Measurements from ENCODE around the gene ARAP3. TPM values are rescaled to one million over a fixed set of nuclear protein-coding genes. Genes with fewer than 3 reads are reported as not detected.

The ARAP3 gene
- total RNA-seq, 1 donor from 2014 or later: 1.3 TPM

Other genes with a start within 250 kb of the ARAP3 start
- 92.4 and 99.9 TPM in 2 replicates for gene PCDHGC3, start 206.3 kb downstream of the ARAP3 start, total RNA-seq
- 2.8 and 3.7 TPM in 2 replicates for gene PCDHGC4, start 197.2 kb downstream of the ARAP3 start, total RNA-seq
- gene PCDHGC5, start 193.1 kb downstream of the ARAP3 start, total RNA-seq: 1.4 and 1.9 TPM in 2 replicates
- gene DIAPH1, start 63.2 kb downstream of the ARAP3 start, total RNA-seq: 50.9 and 52.1 TPM in 2 replicates
- gene HDAC3, start 45.4 kb downstream of the ARAP3 start, total RNA-seq: 62.1 and 67.9 TPM in 2 replicates
- gene RELL2, start 45.2 kb downstream of the ARAP3 start, total RNA-seq: 5.4 and 6.1 TPM in 2 replicates
- 23.2 and 28.6 TPM in 2 replicates for gene FCHSD1, start 30.8 kb downstream of the ARAP3 start, total RNA-seq
- gene PCDH1, start 196.2 kb upstream of the ARAP3 start, total RNA-seq: 6.3 and 7.3 TPM in 2 replicates
- gene DELE1, start 241.6 kb upstream of the ARAP3 start, total RNA-seq: 60.2 and 64.1 TPM in 2 replicates

All from osteocyte (in vitro differentiated cells).